Measurements from ENCODE around the gene IL1RAP.

IL1RAP gene

GRCh38 chr3:190585805-190586630 lies 72.1 kb downstream of the IL1RAP start:
- peak overlapping the region in 1 of 2 donors; percentile 31 for H3K27ac ChIP-seq
- H3K4me3 ChIP-seq, result no peak overlapping the region
- TF ChIP-seq CTCF (IDR thresholded peaks at IDR 0.05), result no peak
- DNase-seq (ENCODE audit: low spot score), result no peak

DNA sequence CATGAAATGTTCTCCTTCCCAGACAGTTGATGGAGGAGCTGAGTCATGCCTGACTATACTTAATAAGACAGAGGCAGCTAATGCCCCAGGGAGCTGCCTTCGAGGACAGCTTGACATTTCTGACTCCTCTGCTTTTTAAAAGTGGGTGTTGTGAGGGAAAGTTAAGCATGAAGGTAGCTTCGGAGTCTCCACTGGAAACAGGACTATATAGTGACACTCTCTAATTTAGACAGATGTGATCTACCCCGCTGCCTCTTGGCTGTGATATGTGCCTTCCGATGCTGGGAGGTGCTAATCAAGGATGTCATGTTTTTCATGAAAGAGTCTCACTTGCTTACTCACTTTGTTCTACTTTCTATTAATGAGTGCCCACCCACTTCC lies 72.7 kb downstream of the IL1RAP start:
- H3K27ac ChIP-seq, result peak overlapping the region in 1 of 2 donors; percentile 31
- no peak overlapping the region for H3K4me3 ChIP-seq
- TF ChIP-seq CTCF (IDR thresholded peaks at IDR 0.05), result no peak
- DNase-seq (ENCODE audit: low spot score), result no peak

DNA sequence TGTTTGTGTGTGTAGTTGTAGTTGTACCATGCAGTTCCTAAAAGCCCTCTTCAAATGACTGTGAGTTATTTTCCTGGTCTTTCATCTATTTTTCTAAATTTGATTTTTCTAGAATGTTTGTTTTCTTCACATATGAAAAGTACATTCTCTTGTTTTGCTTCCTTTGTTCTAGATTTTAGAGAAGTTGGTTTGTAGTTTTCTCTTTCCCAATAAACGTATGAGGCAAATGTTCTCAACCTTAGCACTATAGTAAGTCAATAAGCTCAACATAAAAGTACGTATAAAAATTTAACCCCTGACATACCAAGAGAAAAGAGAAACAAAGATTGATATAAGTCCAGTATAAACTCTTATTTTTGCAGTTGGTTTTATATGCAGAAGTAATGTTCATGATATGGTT lies 74.7 kb downstream of the IL1RAP start:
- Histone ChIP-seq H3K4me3 (no peak overlapping the region), H3K27ac (no peak overlapping the region)
- no peak for DNase-seq (ENCODE audit: low spot score)
- no peak for TF ChIP-seq CTCF (IDR thresholded peaks at IDR 0.05)

DNA sequence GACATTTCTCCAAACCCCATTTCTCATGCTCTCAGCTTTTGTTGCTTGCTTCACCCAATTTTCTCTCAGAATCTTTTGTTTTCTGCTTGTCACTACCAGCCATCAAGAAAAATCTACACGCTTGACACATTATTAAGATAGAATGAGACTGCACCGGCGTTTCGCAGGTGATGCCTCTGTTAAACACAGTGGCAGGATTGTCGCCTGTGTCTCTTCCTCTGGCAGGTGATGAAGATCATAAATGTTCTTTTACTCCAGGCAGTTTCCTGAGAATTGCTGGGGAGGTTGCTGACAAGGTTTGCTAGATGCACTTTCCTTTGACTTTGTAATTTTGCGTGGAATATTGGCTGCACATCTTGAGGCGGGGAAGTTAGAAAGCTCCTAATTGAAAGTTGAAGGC lies 75.4 kb downstream of the IL1RAP start:
- no peak for DNase-seq (ENCODE audit: low spot score)
- Histone ChIP-seq H3K27ac (no peak overlapping the region), H3K4me3 (no peak overlapping the region)
- TF ChIP-seq CTCF (IDR thresholded peaks at IDR 0.05), result no peak

- no peak overlapping the region for H3K27ac ChIP-seq
- no peak for TF ChIP-seq CTCF (IDR thresholded peaks at IDR 0.05)
- DNase-seq (ENCODE audit: low spot score), result no peak
- H3K4me3 ChIP-seq, result no peak overlapping the region
Observed at GRCh38 chr3:190591080-190591479, 77.2 kb downstream of the IL1RAP start.

DNA sequence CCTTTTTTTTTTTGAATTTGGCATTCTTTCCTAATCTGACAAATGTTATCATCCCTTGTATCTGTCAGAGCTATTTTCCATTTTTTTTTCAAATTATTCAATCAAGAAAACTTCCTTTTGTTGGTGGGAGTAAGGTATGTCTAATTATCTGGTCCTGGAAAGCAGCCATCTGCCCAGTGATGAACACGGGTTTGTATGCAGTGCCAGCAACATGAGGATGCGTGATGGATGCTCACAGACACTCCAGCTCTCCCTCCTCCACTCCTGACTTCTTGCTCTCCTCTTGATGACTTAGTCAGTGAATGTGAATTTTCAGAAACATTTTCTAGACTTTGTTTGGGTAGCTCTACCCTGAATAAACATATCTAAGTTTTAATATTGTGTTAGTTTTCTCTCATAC lies 79.2 kb downstream of the IL1RAP start:
- Histone ChIP-seq H3K4me3 (no peak overlapping the region), H3K27ac (no peak overlapping the region)
- no peak for TF ChIP-seq CTCF (IDR thresholded peaks at IDR 0.05)
- DNase-seq (ENCODE audit: low spot score), result no peak

GRCh38 chr3:190594171-190594570 lies 80.3 kb downstream of the IL1RAP start:
- Histone ChIP-seq H3K27ac (no peak overlapping the region), H3K4me3 (no peak overlapping the region)
- no peak for DNase-seq (ENCODE audit: low spot score)
- TF ChIP-seq CTCF (IDR thresholded peaks at IDR 0.05), result no peak
